Smooth muscle cell (in vitro differentiated cells): ENCODE results near the gene GRK7. TPM values are rescaled to one million over a fixed set of nuclear protein-coding genes. Genes with fewer than 3 reads are reported as not detected.

ENCODE experiments used
- DNase-seq: peaks from one replicate; lab custom pipeline; 2025; ENCODE audit not compliant: unreplicated experiment; lab: John Stamatoyannopoulos, UW
- H2AFZ ChIP-seq: fragments of 200-600 bp; sonication (generic); 2 replicates; pipeline ENCODE4 v1.6.0; 2016; ENCODE audit warnings: antibody characterized with exemption, low read depth, mild to moderate bottlenecking
- H3F3A ChIP-seq: fragments of 200-600 bp; sonication (generic); 2 replicates; pipeline ENCODE4 v1.6.0; 2017; ENCODE audit warnings: antibody characterized with exemption, low read depth
- H3K27ac ChIP-seq: fragments of 200-600 bp; sonication (generic); 2 replicates; pipeline ENCODE4 v1.5.1; 2016; ENCODE audit warnings: low read depth, mild to moderate bottlenecking
- H3K27me3 ChIP-seq: fragments of 200-600 bp; sonication (generic); 2 replicates; pipeline ENCODE4 v1.6.1; 2016; ENCODE audit warnings: low read depth, mild to moderate bottlenecking
- H3K36me3 ChIP-seq: fragments of 200-600 bp; sonication (generic); 2 replicates; pipeline ENCODE4 v1.5.1; 2016; ENCODE audit warnings: low read depth
- H3K4me1 ChIP-seq: fragments of 200-600 bp; sonication (generic); 2 replicates; pipeline ENCODE4 v1.5.1; 2016; ENCODE audit warnings: low read depth
- H3K4me2 ChIP-seq: fragments of 200-600 bp; sonication (generic); 2 replicates; pipeline ENCODE4 v1.6.0; 2016; ENCODE audit warnings: mild to moderate bottlenecking
- H3K4me3 ChIP-seq: fragments of 200-600 bp; sonication (generic); 2 replicates; pipeline ENCODE4 v1.5.1; 2016; ENCODE audit warnings: mild to moderate bottlenecking
- H3K79me2 ChIP-seq: fragments of 200-600 bp; sonication (generic); 2 replicates; pipeline ENCODE4 v1.6.0; 2016; ENCODE audit warnings: low read depth, mild to moderate bottlenecking
- H3K9ac ChIP-seq: fragments of 200-600 bp; sonication (generic); 2 replicates; pipeline ENCODE4 v1.6.0; 2016; ENCODE audit warnings: low read depth
- H3K9me3 ChIP-seq: fragments of 200-600 bp; sonication (generic); replicated peaks from 2 replicates; pipeline ENCODE4 v1.5.1; 2016; ENCODE audit warnings: low read depth
- H4K20me1 ChIP-seq: fragments of 200-600 bp; sonication (generic); 2 replicates; pipeline ENCODE4 v1.6.0; 2016; ENCODE audit warnings: low read depth
- WGBS: methylation state at CpG from one replicate; pipeline ENCODE4 v1.1.7; 2016; ENCODE audit warnings: low lambda C conversion rate; 5-methylcytosine and 5-hydroxymethylcytosine counted together
- polyA plus RNA-seq: library from polyadenylated mRNA; unstranded; fragments of >200 nt; fragmentation: Nextera tagmentation; extraction: Ambion mirVana; gene quantifications from 2 replicates; pipeline ENCODE4 v1.2.1, GENCODE V29; 2016
- total RNA-seq: library from RNA; depleted of rRNA; stranded (reverse); fragments of >200 nt; gene quantifications from 2 replicates; pipeline ENCODE4 v1.2.3, GENCODE V29; 2014
- TF ChIP-seq, protein P1 (sequence below): fragments of 200-600 bp; sonication (generic); IDR thresholded peaks from 2 replicates; pipeline ENCODE4 v1.5.1; 2017; ENCODE audit warnings: borderline replicate concordance, mild to moderate bottlenecking, antibody characterized with exemption; ENCODE audit not compliant: insufficient read depth, poor library complexity, severe bottlenecking

GRK7 gene
- total and polyA plus RNA-seq, 2 experiments from 2014 or later, result not detected

DNA sequence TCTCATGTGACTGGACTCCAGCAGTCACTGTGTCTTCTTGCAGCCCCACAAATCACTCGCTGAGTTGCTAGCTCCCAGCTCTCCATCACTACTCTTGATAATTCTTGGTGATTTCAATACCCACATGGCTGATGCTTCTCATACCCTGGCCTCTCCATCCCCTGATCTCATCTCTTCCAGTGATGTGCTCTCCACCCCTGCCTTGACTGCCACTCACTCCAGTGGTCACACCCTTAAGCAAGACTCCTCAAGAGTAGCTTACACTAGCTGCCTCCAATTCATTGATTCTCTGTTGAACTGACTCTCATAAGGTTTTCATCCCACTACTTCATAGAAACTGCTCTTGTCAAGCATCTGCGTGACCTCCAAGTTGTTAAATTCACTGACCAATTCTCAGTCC lies 837 bp downstream of the GRK7 start:
- Histone ChIP-seq H3K4me3 (no peak overlapping the region), H3F3A (no peaks in the 10 kb centered on the region), H3K4me1 (no peaks in the 10 kb centered on the region), H3K79me2 (no peaks in the 10 kb centered on the region), H2AFZ (no peak overlapping the region), H4K20me1 (no peaks in the 10 kb centered on the region), H3K36me3 (no peaks in the 10 kb centered on the region), H3K27me3 (no peaks in the 10 kb centered on the region), H3K27ac (no peak overlapping the region), H3K9me3 (no peaks in the 10 kb centered on the region), H3K4me2 (no peak overlapping the region), H3K9ac (no peak overlapping the region)
- DNase-seq, result no peak
- WGBS, result 94% methylated on average over 2 of the region's 2 CpGs
- TF ChIP-seq, protein P1, sequence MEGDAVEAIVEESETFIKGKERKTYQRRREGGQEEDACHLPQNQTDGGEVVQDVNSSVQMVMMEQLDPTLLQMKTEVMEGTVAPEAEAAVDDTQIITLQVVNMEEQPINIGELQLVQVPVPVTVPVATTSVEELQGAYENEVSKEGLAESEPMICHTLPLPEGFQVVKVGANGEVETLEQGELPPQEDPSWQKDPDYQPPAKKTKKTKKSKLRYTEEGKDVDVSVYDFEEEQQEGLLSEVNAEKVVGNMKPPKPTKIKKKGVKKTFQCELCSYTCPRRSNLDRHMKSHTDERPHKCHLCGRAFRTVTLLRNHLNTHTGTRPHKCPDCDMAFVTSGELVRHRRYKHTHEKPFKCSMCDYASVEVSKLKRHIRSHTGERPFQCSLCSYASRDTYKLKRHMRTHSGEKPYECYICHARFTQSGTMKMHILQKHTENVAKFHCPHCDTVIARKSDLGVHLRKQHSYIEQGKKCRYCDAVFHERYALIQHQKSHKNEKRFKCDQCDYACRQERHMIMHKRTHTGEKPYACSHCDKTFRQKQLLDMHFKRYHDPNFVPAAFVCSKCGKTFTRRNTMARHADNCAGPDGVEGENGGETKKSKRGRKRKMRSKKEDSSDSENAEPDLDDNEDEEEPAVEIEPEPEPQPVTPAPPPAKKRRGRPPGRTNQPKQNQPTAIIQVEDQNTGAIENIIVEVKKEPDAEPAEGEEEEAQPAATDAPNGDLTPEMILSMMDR, result no peak

DNA sequence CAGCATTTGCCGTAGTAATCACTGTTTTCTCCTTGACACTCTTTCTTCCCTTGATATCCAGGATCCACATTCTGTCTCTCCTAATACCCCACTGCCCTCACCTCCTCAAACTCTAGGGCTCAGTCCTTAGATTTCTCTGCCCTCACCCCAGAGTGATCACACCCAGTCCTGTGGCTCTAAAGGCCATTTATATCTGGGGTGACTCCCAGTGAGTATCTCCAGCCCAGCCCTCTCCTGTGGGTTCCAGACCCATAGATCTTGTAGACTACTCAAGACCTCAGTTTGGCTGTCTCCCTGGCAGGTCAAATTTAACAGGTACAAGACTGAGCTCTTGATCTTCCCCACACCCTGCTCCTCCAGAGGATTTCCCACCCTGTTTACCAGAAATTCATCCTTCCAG lies 1.3 kb downstream of the GRK7 start:
- WGBS, result 100% methylated on average over 1 of the region's 1 CpG
- TF ChIP-seq, protein P1, result no peak
- no peak overlapping the region for H3K27ac ChIP-seq

DNA sequence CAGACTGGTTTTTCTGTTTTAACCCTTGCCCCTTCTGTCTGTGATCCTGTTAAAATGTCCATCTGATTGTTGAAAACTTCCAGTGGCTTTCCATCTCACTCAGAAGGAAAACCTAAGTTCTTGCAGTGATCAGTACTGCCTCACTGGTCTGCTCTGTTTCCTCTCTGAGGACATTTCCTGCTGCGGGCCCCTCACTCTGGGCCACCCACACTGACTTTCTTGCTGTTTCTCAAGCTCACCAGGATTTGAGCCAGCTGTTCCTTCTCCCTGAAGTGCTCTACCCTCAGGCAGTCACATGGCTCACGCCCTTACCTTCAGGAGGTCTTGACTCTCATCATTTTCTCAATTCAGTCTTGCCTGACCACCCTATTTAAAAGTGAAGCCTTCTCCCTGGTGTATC lies 1.8 kb downstream of the GRK7 start:
- Histone ChIP-seq H3F3A (no peaks in the 10 kb centered on the region), H3K4me2 (no peak overlapping the region), H3K4me1 (no peaks in the 10 kb centered on the region), H3K4me3 (no peak overlapping the region), H3K27ac (no peak overlapping the region), H3K9ac (no peak overlapping the region), H3K9me3 (no peaks in the 10 kb centered on the region), H3K79me2 (no peaks in the 10 kb centered on the region), H3K36me3 (no peaks in the 10 kb centered on the region), H4K20me1 (no peaks in the 10 kb centered on the region), H3K27me3 (no peaks in the 10 kb centered on the region), H2AFZ (no peak overlapping the region)
- WGBS, result 61% methylated on average over 2 of the region's 2 CpGs
- TF ChIP-seq, protein P1, result no peak
- DNase-seq, result no peak

More for the DNA sequence above, 1.3 kb downstream of the GRK7 start:
- Histone ChIP-seq H3F3A (no peaks in the 10 kb centered on the region), H3K79me2 (no peaks in the 10 kb centered on the region), H3K4me1 (no peaks in the 10 kb centered on the region), H3K27me3 (no peaks in the 10 kb centered on the region), H3K4me2 (no peak overlapping the region), H3K4me3 (no peak overlapping the region), H3K9ac (no peak overlapping the region), H2AFZ (no peak overlapping the region), H4K20me1 (no peaks in the 10 kb centered on the region), H3K9me3 (no peaks in the 10 kb centered on the region), H3K36me3 (no peaks in the 10 kb centered on the region)
- no peak for DNase-seq

DNA sequence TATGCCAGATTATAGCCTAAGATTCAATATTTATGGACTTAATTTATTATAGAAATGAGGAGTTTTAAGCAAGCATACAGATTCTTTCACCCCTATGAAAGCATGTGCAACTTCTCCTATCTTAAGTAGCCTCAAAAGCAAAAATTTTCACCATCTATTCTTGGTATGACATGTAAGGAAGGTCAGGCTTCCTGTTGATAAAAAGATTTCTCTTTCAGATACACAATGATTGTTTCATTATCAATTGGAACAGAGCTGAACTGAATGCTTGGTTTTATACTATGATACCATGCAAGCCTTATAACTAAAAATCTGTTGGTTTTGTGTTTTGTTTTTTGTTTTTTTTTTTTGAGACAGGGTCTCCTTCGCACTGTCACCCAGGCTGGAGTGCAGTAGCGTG lies 3.9 kb downstream of the GRK7 start:
- H3K9ac ChIP-seq, result no peak overlapping the region
- H3K79me2 ChIP-seq, result no peaks in the 10 kb centered on the region
- DNase-seq, result no peak
- no peak overlapping the region for H2AFZ ChIP-seq
- H4K20me1 ChIP-seq, result no peaks in the 10 kb centered on the region
- TF ChIP-seq, protein P1, result no peak
- no peaks in the 10 kb centered on the region for H3K9me3 ChIP-seq
- no peak overlapping the region for H3K4me2 ChIP-seq
- H3K36me3 ChIP-seq, result no peaks in the 10 kb centered on the region
- H3K27me3 ChIP-seq, result no peaks in the 10 kb centered on the region
- H3K4me3 ChIP-seq, result no peak overlapping the region
- H3K27ac ChIP-seq, result no peak overlapping the region
- WGBS, result 100% methylated on average over 2 of the region's 2 CpGs
- no peaks in the 10 kb centered on the region for H3K4me1 ChIP-seq
- H3F3A ChIP-seq, result no peaks in the 10 kb centered on the region
